ENCODE measurements around the gene CPS1. TPM values are rescaled to one million over a fixed set of nuclear protein-coding genes. Genes with fewer than 3 reads are reported as not detected.

Gene CPS1
- total RNA-seq, 4 donors from 2014 or later, result 2.3 to 9.5 (median 2.9) TPM

GRCh38 chr2:210593166-210593565 lies 36.8 kb downstream of the CPS1 start:
- TF ChIP-seq CTCF (IDR thresholded peaks at IDR 0.05), result no peak
- no peak for DNase-seq (ENCODE audit: low spot score)
- no peak for ATAC-seq (ENCODE audit: low FRiP score)

GRCh38 chr2:210598219-210598618 lies 41.8 kb downstream of the CPS1 start:
- ATAC-seq (ENCODE audit: low FRiP score), result no peak
- no peak for TF ChIP-seq CTCF (IDR thresholded peaks at IDR 0.05)
- DNase-seq (ENCODE audit: low spot score), result no peak

- TF ChIP-seq CTCF (IDR thresholded peaks at IDR 0.05), result no peak
- no peak for DNase-seq (ENCODE audit: low spot score)
These were observed 43.1 kb downstream of the CPS1 start for GRCh38 chr2:210599476-210599875.

GRCh38 chr2:210604666-210605065 lies 48.3 kb downstream of the CPS1 start:
- DNase-seq (ENCODE audit: low spot score) (no peak), ATAC-seq (ENCODE audit: low FRiP score) (no peak)
- TF ChIP-seq CTCF (IDR thresholded peaks at IDR 0.05), result no peak

More at GRCh38 chr2:210599476-210599875, 43.1 kb downstream of the CPS1 start:
- no peak for ATAC-seq (ENCODE audit: low FRiP score)

GRCh38 chr2:210606001-210606400 lies 49.6 kb downstream of the CPS1 start:
- no peak for TF ChIP-seq CTCF (IDR thresholded peaks at IDR 0.05)
- DNase-seq (ENCODE audit: low spot score) (no peak), ATAC-seq (ENCODE audit: low FRiP score) (no peak)

GRCh38 chr2:210611466-210611865 lies 55.1 kb downstream of the CPS1 start:
- no peak for TF ChIP-seq CTCF (IDR thresholded peaks at IDR 0.05)
- no peak for DNase-seq (ENCODE audit: low spot score)
- no peak for ATAC-seq (ENCODE audit: low FRiP score)

GRCh38 chr2:210616074-210616473 lies 59.7 kb downstream of the CPS1 start:
- ATAC-seq (ENCODE audit: low FRiP score) (no peak), DNase-seq (ENCODE audit: low spot score) (no peak)
- TF ChIP-seq CTCF (IDR thresholded peaks at IDR 0.05), result no peak

All from omental fat pad (tissue), 4 donors.